ENCODE results near the gene OR2T11. TPM values are rescaled to one million over a fixed set of nuclear protein-coding genes. Genes with fewer than 3 reads are reported as not detected.

Gene OR2T11
- total RNA-seq, 1 donor from 2014 or later = not detected

DNA sequence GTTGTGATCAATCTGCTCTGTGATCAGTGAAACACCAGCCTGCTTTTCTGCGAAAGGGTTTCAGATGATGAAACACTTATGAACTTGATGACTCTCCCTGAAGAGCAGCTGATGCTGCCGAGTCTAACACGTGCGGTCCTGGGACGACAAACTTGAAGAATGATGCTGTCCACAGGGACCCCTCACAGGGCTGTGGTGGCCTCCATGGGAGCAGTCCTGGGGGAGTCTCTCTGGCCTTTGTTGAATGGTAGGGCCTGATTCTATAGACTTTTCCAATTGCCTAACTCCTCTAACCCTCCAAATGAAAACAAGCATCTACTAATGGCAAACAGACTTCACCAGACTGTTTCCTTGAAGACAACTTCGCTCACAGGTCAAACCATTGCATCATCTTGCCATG lies 37.3 kb downstream of the OR2T11 start, which contains the start of gene OR2T10:
TSS of gene OR2T10 (minus strand) at position 112 of the 400 bp plus-strand sequence. CDS start 3,932 bp downstream, outside the sequence.
- no peak within 1 kb of the TSS for H3K4me3 Mint-ChIP-seq (ENCODE audit: low read depth)
- no peak for DNase-seq (ENCODE audit: low spot score, unreplicated experiment)
- no peak for TF ChIP-seq CTCF (IDR thresholded peaks at IDR 0.05; ENCODE audit: unreplicated experiment)
- no peaks in the 10 kb centered on the region for H3K27me3 Mint-ChIP-seq
- H3K27ac Mint-ChIP-seq = no peak within 1 kb of the TSS
- peaks cover 6% of the 10 kb centered on the region for H3K36me3 Mint-ChIP-seq (ENCODE audit: insufficient read depth)
- peaks cover 55% of the 10 kb centered on the region for H3K9me3 Mint-ChIP-seq (ENCODE audit: low read depth)
- no peaks in the 10 kb centered on the region for H3K4me1 Mint-ChIP-seq (ENCODE audit: low read depth)

- Mint-ChIP-seq H3K9me3 (ENCODE audit: low read depth) (peaks cover 52% of the 10 kb centered on the region), H3K36me3 (ENCODE audit: insufficient read depth) (peaks cover 2% of the 10 kb centered on the region), H3K4me3 (ENCODE audit: low read depth) (no peak overlapping the region), H3K27me3 (no peaks in the 10 kb centered on the region), H3K27ac (no peak overlapping the region), H3K4me1 (ENCODE audit: low read depth) (no peaks in the 10 kb centered on the region)
- no peak for TF ChIP-seq CTCF (IDR thresholded peaks at IDR 0.05; ENCODE audit: unreplicated experiment)
- no peak for DNase-seq (ENCODE audit: low spot score, unreplicated experiment)
Observed at GRCh38 chr1:248596615-248597014, 38.3 kb downstream of the OR2T11 start.

DNA sequence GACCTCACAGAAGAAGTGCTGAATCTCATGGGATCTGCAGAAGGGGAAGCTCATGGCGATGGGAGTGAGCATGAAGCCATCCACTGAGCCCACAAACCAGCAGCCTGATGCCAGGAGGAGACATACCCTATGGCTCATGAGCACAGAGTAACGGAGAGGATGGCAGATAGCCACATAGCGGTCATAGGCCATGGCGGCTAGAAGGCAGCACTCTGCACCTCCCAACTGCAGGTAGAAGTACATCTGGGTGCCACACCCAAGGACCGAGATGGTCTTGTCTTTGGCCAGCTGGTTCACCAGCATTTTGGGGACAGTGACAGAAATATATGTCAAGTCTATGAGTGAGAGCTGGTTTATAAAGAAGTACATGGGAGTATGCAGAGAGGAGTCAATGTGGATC lies 41.7 kb downstream of the OR2T11 start:
- Mint-ChIP-seq H3K4me3 (ENCODE audit: low read depth) (no peak overlapping the region), H3K36me3 (ENCODE audit: insufficient read depth) (peaks cover 2% of the 10 kb centered on the region), H3K27ac (no peak overlapping the region), H3K9me3 (ENCODE audit: low read depth) (peaks cover 55% of the 10 kb centered on the region), H3K27me3 (no peaks in the 10 kb centered on the region), H3K4me1 (ENCODE audit: low read depth) (no peaks in the 10 kb centered on the region)
- no peak for DNase-seq (ENCODE audit: low spot score, unreplicated experiment)
- no peak for TF ChIP-seq CTCF (IDR thresholded peaks at IDR 0.05; ENCODE audit: unreplicated experiment)

- H3K4me1 Mint-ChIP-seq (ENCODE audit: low read depth) = no peaks in the 10 kb centered on the region
Observed at GRCh38 chr1:248592655-248593054, 42.2 kb downstream of the OR2T11 start.

DNA sequence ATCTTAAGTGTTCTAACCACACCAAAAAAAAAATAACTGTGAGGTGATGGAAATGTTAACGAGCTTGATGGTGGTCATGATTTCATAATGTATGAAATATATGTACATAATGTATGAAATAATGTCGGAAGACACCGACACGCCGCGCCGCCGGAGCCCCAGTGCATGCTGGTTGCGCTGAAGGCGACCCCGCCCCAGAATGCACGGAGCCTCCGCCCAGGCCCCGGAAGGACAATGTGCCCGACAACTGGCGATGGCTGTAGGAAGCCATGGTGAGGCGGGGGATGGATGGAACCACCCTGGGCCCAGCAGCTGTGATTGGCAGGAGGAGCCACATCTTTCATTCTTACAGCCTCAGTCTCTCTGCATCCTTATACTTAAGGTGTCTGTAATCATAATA lies 44.8 kb downstream of the OR2T11 start:
- no peak overlapping the region for H3K4me3 Mint-ChIP-seq (ENCODE audit: low read depth)
- H3K27me3 Mint-ChIP-seq = no peaks in the 10 kb centered on the region
- no peak overlapping the region for H3K27ac Mint-ChIP-seq
- H3K4me1 Mint-ChIP-seq (ENCODE audit: low read depth) = no peaks in the 10 kb centered on the region
- no peak for TF ChIP-seq CTCF (IDR thresholded peaks at IDR 0.05; ENCODE audit: unreplicated experiment)
- H3K36me3 Mint-ChIP-seq (ENCODE audit: insufficient read depth) = peaks cover 2% of the 10 kb centered on the region
- peaks cover 64% of the 10 kb centered on the region for H3K9me3 Mint-ChIP-seq (ENCODE audit: low read depth)
- no peak for DNase-seq (ENCODE audit: low spot score, unreplicated experiment)

More at GRCh38 chr1:248592655-248593054, 42.2 kb downstream of the OR2T11 start:
- no peak overlapping the region for H3K4me3 Mint-ChIP-seq (ENCODE audit: low read depth)
- H3K36me3 Mint-ChIP-seq (ENCODE audit: insufficient read depth) = peaks cover 2% of the 10 kb centered on the region
- no peaks in the 10 kb centered on the region for H3K27me3 Mint-ChIP-seq
- H3K9me3 Mint-ChIP-seq (ENCODE audit: low read depth) = peaks cover 60% of the 10 kb centered on the region
- DNase-seq (ENCODE audit: low spot score, unreplicated experiment) = no peak
- no peak for TF ChIP-seq CTCF (IDR thresholded peaks at IDR 0.05; ENCODE audit: unreplicated experiment)
- no peak overlapping the region for H3K27ac Mint-ChIP-seq

All from progenitor cell of endocrine pancreas (in vitro differentiated cells).